A549 (cell line): ENCODE data around the gene FRMD4A. TPM values are rescaled to one million over a fixed set of nuclear protein-coding genes. Genes with fewer than 3 reads are reported as not detected.

ENCODE experiments used
- ATAC-seq, 2 experiments: fragments of 200-7000 bp in 1 of 2; fragments of >200 bp in 1 of 2; cut with Nextera tagmentation in 1 of 2; cut with Tn5 transposase in 1 of 2; 3 replicates each; pipeline versions ENCODE4 v1.8.0 to v1.9.1; 2018 to 2020; ENCODE audit warnings: mild to moderate bottlenecking in 1 of 2, moderate library complexity in 1 of 2
- CTCF ChIA-PET: fragments of 300-600 bp; sonication (Branson Sonifier 250); formaldehyde crosslinking; extraction: SDS; loops from one replicate; lab custom pipeline; 2021; ENCODE audit warnings: antibody characterized with exemption, inconsistent platforms; lab: Yijun Ruan, JAX
- POLR2A ChIA-PET: fragments of 350-600 bp; formaldehyde crosslinking; extraction: SDS; loops from one replicate; lab custom pipeline; 2021; ENCODE audit warnings: antibody characterized with exemption, inconsistent platforms; lab: Yijun Ruan, JAX
- DNase-seq, 2 experiments: peaks; one replicate each; pipeline versions ENCODE4 v3.0.0 to v3.0.0-alpha.2; 2011 to 2016; ENCODE audit warnings: low read depth in 1 of 2, low spot score in 1 of 2
- FAIRE-seq: peaks from 2 replicates; lab custom pipeline; 2011; peaks lifted over from hg19 to GRCh38; lab: Jason Lieb, UNC
- H3K27ac ChIP-seq, 2 experiments: fragments of >200 bp; sonication (Bioruptor Twin); formaldehyde crosslinking; 3 replicates each; pipeline ENCODE4 v1.5.1; 2016 to 2017
- H3K4me1 ChIP-seq: fragments of >200 bp; sonication (Bioruptor Twin); formaldehyde crosslinking; 3 replicates; pipeline ENCODE4 v1.6.1; 2016
- H3K4me2 ChIP-seq: fragments of >200 bp; sonication (Bioruptor Twin); formaldehyde crosslinking; 3 replicates; pipeline ENCODE4 v1.6.1; 2016
- H3K4me3 ChIP-seq: fragments of >200 bp; sonication (Bioruptor Twin); formaldehyde crosslinking; 3 replicates; pipeline ENCODE4 v1.5.1; 2016
- H3K9me3 ChIP-seq: fragments of >200 bp; sonication (Bioruptor Twin); formaldehyde crosslinking; 3 replicates; pipeline ENCODE4 v1.6.1; 2016
- ATOH8 ChIP-seq: fragments of 250-450 bp; sonication (Bioruptor Pico); IDR thresholded peaks from 2 replicates; pipeline ENCODE4 v1.5.0; 2020; ENCODE audit warnings: low read depth, mild to moderate bottlenecking, moderate library complexity
- BHLHE40 ChIP-seq: IDR thresholded peaks from 2 replicates; pipeline ENCODE4 v1.6.1; 2012; ENCODE audit warnings: low read depth, low read length, inconsistent platforms
- CBX2 ChIP-seq: fragments of 200-600 bp; sonication (generic); IDR thresholded peaks from 2 replicates; pipeline ENCODE4 v1.6.1; 2016; ENCODE audit warnings: low read depth, mild to moderate bottlenecking, borderline replicate concordance
- CTCF ChIP-seq: fragments of >200 bp; sonication (Bioruptor Twin); formaldehyde crosslinking; IDR thresholded peaks from 3 replicates; pipeline ENCODE4 v1.5.1; 2016
- EHMT2 ChIP-seq: fragments of 200-600 bp; sonication (generic); IDR thresholded peaks from 2 replicates; pipeline ENCODE4 v1.6.1; 2016; ENCODE audit warnings: antibody characterized with exemption, low read depth, mild to moderate bottlenecking, moderate library complexity
- ELK1 ChIP-seq: fragments of 150-350 bp; IDR thresholded peaks from 2 replicates; pipeline ENCODE4 v1.6.1; 2014; ENCODE audit warnings: low read depth, mild to moderate bottlenecking, low read length
- FOSB ChIP-seq: fragments of 250-450 bp; sonication (Bioruptor Pico); IDR thresholded peaks from 2 replicates; pipeline ENCODE4 v1.5.0; 2020; ENCODE audit warnings: mild to moderate bottlenecking, moderate library complexity
- GATA3 ChIP-seq: IDR thresholded peaks from 2 replicates; pipeline ENCODE4 v1.6.1; 2012; ENCODE audit warnings: borderline replicate concordance
- HES2 ChIP-seq: fragments of >200 bp; sonication (Bioruptor Twin); formaldehyde crosslinking; IDR thresholded peaks from 2 replicates; pipeline ENCODE4 v1.6.1; 2016
- HOXB5 ChIP-seq: fragments of 250-450 bp; sonication (Bioruptor Pico); IDR thresholded peaks from 2 replicates; pipeline ENCODE4 v1.5.0; 2020; ENCODE audit warnings: mild to moderate bottlenecking, moderate library complexity
- KDM1A ChIP-seq: fragments of 200-600 bp; sonication (generic); IDR thresholded peaks from 2 replicates; pipeline ENCODE4 v1.6.1; 2016; ENCODE audit warnings: low read depth, mild to moderate bottlenecking
- MAZ ChIP-seq: fragments of 150-350 bp; IDR thresholded peaks from 2 replicates; pipeline ENCODE4 v1.6.1; 2014; ENCODE audit warnings: antibody characterized with exemption, low read depth, low read length, borderline replicate concordance
- NPAS2 ChIP-seq: fragments of 250-450 bp; sonication (Bioruptor Pico); IDR thresholded peaks from 2 replicates; pipeline ENCODE4 v1.8.0; 2022; ENCODE audit warnings: mild to moderate bottlenecking, moderate library complexity, borderline replicate concordance
- NR3C1 ChIP-seq: fragments of >200 bp; sonication (Bioruptor Twin); formaldehyde crosslinking; IDR thresholded peaks from 3 replicates; pipeline ENCODE4 v1.6.1; 2017
- POLR2AphosphoS2 ChIP-seq: conservative IDR thresholded peaks from 2 replicates; pipeline ENCODE4 v1.6.1; 2012; ENCODE audit warnings: low read length, improper control_type of control experiment, inconsistent platforms
- RAD21 ChIP-seq, 2 experiments: fragments of >200 bp in 1 of 2; sonication (Bioruptor Twin) in 1 of 2; formaldehyde crosslinking in 1 of 2; IDR thresholded peaks in 1 of 2; conservative IDR thresholded peaks in 1 of 2; 2 replicates in 1 of 2; 3 replicates in 1 of 2; pipeline ENCODE4 v1.6.1; 2012 to 2018; ENCODE audit warnings: inconsistent platforms in 1 of 2
- RCOR1 ChIP-seq: fragments of 150-350 bp; IDR thresholded peaks from 2 replicates; pipeline ENCODE4 v1.6.1; 2014; ENCODE audit warnings: antibody characterized with exemption, low read length, low read depth
- SMC3 ChIP-seq: fragments of >200 bp; sonication (Bioruptor Twin); formaldehyde crosslinking; IDR thresholded peaks from 3 replicates; pipeline ENCODE4 v1.6.1; 2018; ENCODE audit warnings: inconsistent platforms
- TFCP2L1 ChIP-seq: fragments of 250-450 bp; sonication (Bioruptor Pico); IDR thresholded peaks from 2 replicates; pipeline ENCODE4 v1.5.0; 2021; ENCODE audit warnings: mild to moderate bottlenecking
- USF2 ChIP-seq: fragments of 450-650 bp; IDR thresholded peaks from 2 replicates; pipeline ENCODE4 v1.6.1; 2014; ENCODE audit warnings: antibody characterized with exemption
- ZFP36 ChIP-seq: fragments of 450-650 bp; IDR thresholded peaks from 2 replicates; pipeline ENCODE4 v1.6.1; 2014; ENCODE audit warnings: borderline replicate concordance; ENCODE audit not compliant: partially characterized antibody
- ZSCAN20 ChIP-seq: fragments of 250-450 bp; sonication (Bioruptor Pico); IDR thresholded peaks from 2 replicates; pipeline ENCODE4 v1.8.0; 2022; ENCODE audit warnings: mild to moderate bottlenecking, moderate library complexity
- WGBS: methylation state at CpG from one replicate; pipeline ENCODE4 v1.1.6; 2017; ENCODE audit errors: missing lambda C conversion rate; 5-methylcytosine and 5-hydroxymethylcytosine counted together
- polyA plus RNA-seq, 4 experiments: library from polyadenylated mRNA; depleted of rRNA in 3 of 4; stranded (reverse); fragments of >200 nt; fragmentation: RNase III in 1 of 4; extraction: RNeasy Plus Mini Kit Qiagen cat#74134 plus additional on column Dnase treatment in 1 of 4; gene quantifications; 2 replicates in 3 of 4; 3 replicates in 1 of 4; pipeline ENCODE4 v1.2.3, GENCODE V29; 2011 to 2017

Gene FRMD4A
- polyA plus RNA-seq, 2 of the 4 experiments (the other 2 are of a cell fraction), result 2.5 to 4.7 TPM

GRCh38 chr10:13859979-13860654, 470.6 kb downstream of the FRMD4A start:
- ATAC-seq (no peak), FAIRE-seq (no peak), DNase-seq (no peak)
- ChIA-PET CTCF (interaction anchor here (1.1 to 1.3 kb wide), 3 partner anchors 15 to 234 kb away, joined by 3 to 4 read pairs (median 3); no protein-coding TSS in a partner anchor), POLR2A (no interaction called here)
- Histone ChIP-seq H3K4me1 (no peaks in the 10 kb centered on the region), H3K27ac (no peak overlapping the region), H3K9me3 (no peaks in the 10 kb centered on the region), H3K4me3 (no peak overlapping the region), H3K4me2 (no peak overlapping the region)
- TF ChIP-seq MAZ (no peak), EHMT2 (no peak), HES2 (no peak), CBX2 (no peak), NPAS2 (CRISPR knock-in tag) (no peak), FOSB (CRISPR knock-in tag) (no peak), ZFP36 (no peak), KDM1A (no peak), POLR2AphosphoS2 (no peak), RCOR1 (no peak), TFCP2L1 (CRISPR knock-in tag) (no peak), BHLHE40 (no peak), ZSCAN20 (CRISPR knock-in tag) (no peak), GATA3 (no peak), ATOH8 (CRISPR knock-in tag) (no peak), ELK1 (no peak), RAD21 (conservative IDR thresholded peaks at IDR 0.05 in 1 of 2, IDR thresholded peaks at IDR 0.05 in 1 of 2) (no peak), USF2 (no peak), NR3C1 (no peak), HOXB5 (CRISPR knock-in tag) (no peak)
- 65% methylated on average over 8 of the region's 8 CpGs for WGBS

GRCh38 chr10:13858709-13859108, 472.0 kb downstream of the FRMD4A start:
- no peak overlapping the region for H3K4me2 ChIP-seq
- no peaks in the 10 kb centered on the region for H3K9me3 ChIP-seq
- DNase-seq (no peak), ATAC-seq (no peak), FAIRE-seq (no peak)
- 82% methylated on average over 11 of the region's 11 CpGs for WGBS
- TF ChIP-seq GATA3, result no peak
- no peak for TF ChIP-seq NR3C1
- no peak for TF ChIP-seq SMC3
- no peak for TF ChIP-seq ATOH8 (CRISPR knock-in tag)
- no peak for TF ChIP-seq CTCF
- no peak for TF ChIP-seq ZFP36
- no peaks in the 10 kb centered on the region for H3K4me1 ChIP-seq
- no peak overlapping the region for H3K27ac ChIP-seq
- no peak overlapping the region for H3K4me3 ChIP-seq
- ChIA-PET POLR2A (no interaction called here), CTCF (interaction anchor here (1.3 kb wide), 1 partner anchor 22 kb away, joined by 3 read pairs; no protein-coding TSS in a partner anchor)
